Neural crest cell (in vitro differentiated cells): ENCODE measurements around the gene RYR3. TPM values are rescaled to one million over a fixed set of nuclear protein-coding genes. Genes with fewer than 3 reads are reported as not detected.
A peak's percentile ranks its signal among the peaks of the same experiment; 100 is the strongest.
"Not testable (repeated sequence)": the region's sequence is repeated elsewhere in the genome, so short reads cannot be mapped to it uniquely, and the experiment has no call there.

ENCODE experiments used
- DNase-seq: peaks from one replicate; pipeline ENCODE4 v3.0.0; 2021; ENCODE audit warnings: low read depth, mixed read lengths, low spot score
- H3K27ac Mint-ChIP-seq: one replicate; pipeline ENCODE4 v1.8.0; 2021; ENCODE audit warnings: mild to moderate bottlenecking, mixed read lengths; ENCODE audit not compliant: unreplicated experiment
- H3K27me3 Mint-ChIP-seq: 2 replicates; pipeline ENCODE4 v1.8.0; 2021; ENCODE audit warnings: low read depth, mild to moderate bottlenecking, mixed read lengths
- H3K36me3 Mint-ChIP-seq: 2 replicates; pipeline ENCODE4 v1.8.0; 2021; ENCODE audit warnings: low read depth, mild to moderate bottlenecking, mixed read lengths
- H3K4me1 Mint-ChIP-seq: 2 replicates; pipeline ENCODE4 v1.8.0; 2021; ENCODE audit warnings: mixed read lengths
- H3K4me3 Mint-ChIP-seq: one replicate; pipeline ENCODE4 v1.8.0; 2021; ENCODE audit warnings: mild to moderate bottlenecking, mixed read lengths
- H3K9me3 Mint-ChIP-seq: 2 replicates; pipeline ENCODE4 v1.8.0; 2021; ENCODE audit warnings: mixed read lengths
- total RNA-seq: library from RNA; stranded (reverse); gene quantifications from 2 replicates; pipeline ENCODE4 v1.2.1, GENCODE V29; 2021
- TF ChIP-seq, protein P1 (sequence below): fragments of 200-600 bp; sonication (generic); conservative IDR thresholded peaks from 2 replicates; pipeline ENCODE4 v1.5.0; 2021; ENCODE audit warnings: antibody characterized with exemption, mild to moderate bottlenecking

Gene RYR3
- total RNA-seq, 1 donor from 2014 or later = 2.2 TPM

GRCh38 chr15:33592864-33593263 lies 282.1 kb downstream of the RYR3 start:
- Mint-ChIP-seq H3K27me3 (no peaks in the 10 kb centered on the region), H3K4me1 (peaks cover 5% of the 10 kb centered on the region), H3K9me3 (no peaks in the 10 kb centered on the region), H3K4me3 (no peak overlapping the region), H3K27ac (no peak overlapping the region), H3K36me3 (peaks cover 5% of the 10 kb centered on the region)
- DNase-seq = no peak
- TF ChIP-seq, protein P1, sequence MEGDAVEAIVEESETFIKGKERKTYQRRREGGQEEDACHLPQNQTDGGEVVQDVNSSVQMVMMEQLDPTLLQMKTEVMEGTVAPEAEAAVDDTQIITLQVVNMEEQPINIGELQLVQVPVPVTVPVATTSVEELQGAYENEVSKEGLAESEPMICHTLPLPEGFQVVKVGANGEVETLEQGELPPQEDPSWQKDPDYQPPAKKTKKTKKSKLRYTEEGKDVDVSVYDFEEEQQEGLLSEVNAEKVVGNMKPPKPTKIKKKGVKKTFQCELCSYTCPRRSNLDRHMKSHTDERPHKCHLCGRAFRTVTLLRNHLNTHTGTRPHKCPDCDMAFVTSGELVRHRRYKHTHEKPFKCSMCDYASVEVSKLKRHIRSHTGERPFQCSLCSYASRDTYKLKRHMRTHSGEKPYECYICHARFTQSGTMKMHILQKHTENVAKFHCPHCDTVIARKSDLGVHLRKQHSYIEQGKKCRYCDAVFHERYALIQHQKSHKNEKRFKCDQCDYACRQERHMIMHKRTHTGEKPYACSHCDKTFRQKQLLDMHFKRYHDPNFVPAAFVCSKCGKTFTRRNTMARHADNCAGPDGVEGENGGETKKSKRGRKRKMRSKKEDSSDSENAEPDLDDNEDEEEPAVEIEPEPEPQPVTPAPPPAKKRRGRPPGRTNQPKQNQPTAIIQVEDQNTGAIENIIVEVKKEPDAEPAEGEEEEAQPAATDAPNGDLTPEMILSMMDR = no peak

DNA sequence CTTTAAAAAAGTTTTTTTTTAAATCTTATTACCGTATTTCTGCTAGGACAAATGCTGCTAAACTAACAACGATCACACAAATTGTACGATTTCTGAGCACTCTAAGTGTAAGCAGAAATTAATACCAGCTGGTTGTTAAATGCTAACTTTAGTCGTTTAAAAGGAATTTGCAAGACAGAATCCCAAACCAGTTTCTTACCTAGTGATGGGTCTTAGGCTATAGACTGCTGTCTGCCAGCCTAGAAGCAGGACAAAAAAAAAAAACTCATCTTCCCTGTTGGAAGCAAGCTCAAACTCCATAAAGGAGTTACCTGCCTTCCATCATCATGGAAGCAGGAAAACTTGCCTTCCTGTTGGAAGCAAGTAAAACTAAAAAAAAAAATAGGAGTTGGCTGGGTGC lies 287.6 kb downstream of the RYR3 start:
- not testable (repeated sequence) for H3K27ac Mint-ChIP-seq, DNase-seq, H3K4me3 Mint-ChIP-seq, H3K9me3 Mint-ChIP-seq, H3K27me3 Mint-ChIP-seq, H3K36me3 Mint-ChIP-seq, H3K4me1 Mint-ChIP-seq

GRCh38 chr15:33600212-33600611 lies 289.4 kb downstream of the RYR3 start:
- Mint-ChIP-seq H3K27ac (peak overlapping the region; percentile 24), H3K4me1 (no peaks in the 10 kb centered on the region), H3K9me3 (no peaks in the 10 kb centered on the region), H3K36me3 (no peaks in the 10 kb centered on the region), H3K27me3 (no peaks in the 10 kb centered on the region), H3K4me3 (no peak overlapping the region)
- DNase-seq = no peak
- TF ChIP-seq, protein P1 = no peak

DNA sequence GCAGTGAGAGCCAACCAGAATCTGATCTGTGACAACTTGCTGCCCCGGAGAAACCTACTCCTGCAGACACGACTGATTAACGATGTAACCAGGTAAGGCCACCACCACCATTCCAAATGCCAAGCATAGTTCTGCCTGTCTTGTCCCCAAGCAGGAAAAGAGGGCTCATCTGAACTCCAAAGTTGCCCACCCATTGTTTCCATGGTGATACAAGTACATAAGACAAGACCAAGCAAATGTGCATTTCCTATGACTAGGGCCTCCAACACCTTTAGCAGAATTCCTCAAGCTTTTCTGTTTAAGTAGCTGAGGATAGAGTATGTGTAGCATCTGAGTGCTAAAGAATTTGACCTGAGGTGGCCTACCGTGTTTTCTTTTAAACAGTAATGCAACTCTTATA lies 290.7 kb downstream of the RYR3 start:
- Mint-ChIP-seq H3K27me3 (no peaks in the 10 kb centered on the region), H3K4me3 (no peak overlapping the region), H3K4me1 (no peaks in the 10 kb centered on the region), H3K36me3 (no peaks in the 10 kb centered on the region), H3K9me3 (no peaks in the 10 kb centered on the region), H3K27ac (no peak overlapping the region)
- DNase-seq = no peak
- TF ChIP-seq, protein P1 = no peak

- Mint-ChIP-seq H3K36me3 (no peaks in the 10 kb centered on the region), H3K27me3 (no peaks in the 10 kb centered on the region), H3K27ac (no peak overlapping the region), H3K4me1 (peaks cover 8% of the 10 kb centered on the region), H3K9me3 (no peaks in the 10 kb centered on the region), H3K4me3 (no peak overlapping the region)
- TF ChIP-seq, protein P1 = peak; percentile 53
- DNase-seq = peak; percentile 5
These were observed 297.9 kb downstream of the RYR3 start for GRCh38 chr15:33608714-33609113.

- H3K27ac Mint-ChIP-seq = no peak overlapping the region
These were observed 302.0 kb downstream of the RYR3 start for GRCh38 chr15:33612721-33613304.

More at GRCh38 chr15:33612721-33613304, 302.0 kb downstream of the RYR3 start:
- Mint-ChIP-seq H3K9me3 (no peaks in the 10 kb centered on the region), H3K36me3 (no peaks in the 10 kb centered on the region), H3K4me1 (peaks cover 8% of the 10 kb centered on the region), H3K4me3 (no peak overlapping the region), H3K27me3 (no peaks in the 10 kb centered on the region)
- TF ChIP-seq, protein P1 = no peak
- no peak for DNase-seq
